Activated CD4-positive, alpha-beta T cell treated with anti-CD3 and anti-CD28 coated beads, Interleukin-2, amount 50 U/mL, for 1 hour (primary cell): Measurements from ENCODE around the gene KRT76.
"Not testable (repeated sequence)": the region's sequence is repeated elsewhere in the genome, so short reads cannot be mapped to it uniquely, and the experiment has no call there.

Experiments
- DNase-seq: peaks from one replicate; pipeline ENCODE4 v3.0.0-alpha.2; 2020

KRT76 gene

GRCh38 chr12:52779914-52780313 is 2.8 kb upstream of the KRT76 start:
- DNase-seq = no peak

GRCh38 chr12:52778833-52779232 is 1.7 kb upstream of the KRT76 start:
- DNase-seq = no peak

- DNase-seq = no peak
Observed at GRCh38 chr12:52777566-52777965, 421 bp upstream of the KRT76 start.

GRCh38 chr12:52776435-52776834 is 710 bp downstream of the KRT76 start:
- DNase-seq = no peak

GRCh38 chr12:52774629-52775250 is 2.4 kb downstream of the KRT76 start:
- no peak for DNase-seq

GRCh38 chr12:52772772-52773171 is 4.4 kb downstream of the KRT76 start:
- no peak for DNase-seq

GRCh38 chr12:52772188-52772587 is 5.0 kb downstream of the KRT76 start:
- DNase-seq = no peak

GRCh38 chr12:52771505-52771904 is 5.6 kb downstream of the KRT76 start:
- no peak for DNase-seq

- DNase-seq = no peak
Observed at GRCh38 chr12:52771088-52771487, 6.1 kb downstream of the KRT76 start.

GRCh38 chr12:52769946-52770345 is 7.2 kb downstream of the KRT76 start:
- no peak for DNase-seq

- no peak for DNase-seq
Observed at GRCh38 chr12:52769354-52769753, 7.8 kb downstream of the KRT76 start.

- no peak for DNase-seq
Observed at GRCh38 chr12:52768479-52769200, 8.5 kb downstream of the KRT76 start.

- DNase-seq = no peak
Observed at GRCh38 chr12:52767427-52767826, 9.7 kb downstream of the KRT76 start.

- DNase-seq = no peak
Observed at GRCh38 chr12:52767020-52767379, 10.1 kb downstream of the KRT76 start.

GRCh38 chr12:52766351-52767019 is 10.7 kb downstream of the KRT76 start:
- DNase-seq = no peak

GRCh38 chr12:52765702-52766101 is 11.4 kb downstream of the KRT76 start:
- no peak for DNase-seq

GRCh38 chr12:52763991-52764390 is 13.2 kb downstream of the KRT76 start:
- DNase-seq = no peak

GRCh38 chr12:52763036-52763659 is 14.0 kb downstream of the KRT76 start:
- no peak for DNase-seq

GRCh38 chr12:52761802-52762201 is 15.3 kb downstream of the KRT76 start:
- no peak for DNase-seq

- not testable (repeated sequence) for DNase-seq
Observed at GRCh38 chr12:52761218-52761617, 15.9 kb downstream of the KRT76 start.

- no peak for DNase-seq
Observed at GRCh38 chr12:52760623-52761022, 16.5 kb downstream of the KRT76 start.

- no peak for DNase-seq
Observed at GRCh38 chr12:52759695-52760094, 17.4 kb downstream of the KRT76 start.

GRCh38 chr12:52759218-52759617 is 17.9 kb downstream of the KRT76 start:
- DNase-seq = no peak
